CD14-positive monocyte (primary cell): ENCODE measurements around the gene PRR16. TPM values are rescaled to one million over a fixed set of nuclear protein-coding genes. Genes with fewer than 3 reads are reported as not detected.

ENCODE experiments used
- DNase-seq, 3 donors: peaks; one replicate each; pipeline ENCODE4 v3.0.0-alpha.2; 2011 to 2022
- H2AFZ ChIP-seq: 2 replicates; pipeline ENCODE4 v1.6.0; 2012; ENCODE audit warnings: mild to moderate bottlenecking, low read depth, low read length, inconsistent platforms; ENCODE audit not compliant: insufficient read depth, poor library complexity, severe bottlenecking
- H3K27ac ChIP-seq, 2 donors: 1 replicate in 1 of 2; 2 replicates in 1 of 2; pipeline ENCODE4 v1.5.1; 2012 to 2013; ENCODE audit warnings: low read length in 2 of 2, control low read depth in 1 of 2, inconsistent platforms in 1 of 2, low read depth in 1 of 2, mild to moderate bottlenecking in 1 of 2
- H3K27me3 ChIP-seq, 2 donors: one replicate each; pipeline versions ENCODE4 v1.6.0 to v1.6.1; 2011 to 2013; ENCODE audit warnings: low read length in 2 of 2; ENCODE audit not compliant: control insufficient read depth in 2 of 2, insufficient read depth in 2 of 2
- H3K36me3 ChIP-seq, 2 donors: replicated peaks in 1 of 2; 1 replicate in 1 of 2; 2 replicates in 1 of 2; pipeline versions ENCODE4 v1.5.1 to v1.6.1; 2012 to 2013; ENCODE audit warnings: low read length in 2 of 2, control low read depth in 1 of 2, inconsistent platforms in 1 of 2, mild to moderate bottlenecking in 1 of 2; ENCODE audit not compliant: insufficient read depth in 2 of 2, control insufficient read depth in 1 of 2
- H3K4me1 ChIP-seq, 2 donors: 1 replicate in 1 of 2; 2 replicates in 1 of 2; pipeline versions ENCODE4 v1.5.1 to v1.6.1; 2012 to 2013; ENCODE audit warnings: low read length in 2 of 2, control low read depth in 1 of 2, inconsistent platforms in 1 of 2, mild to moderate bottlenecking in 1 of 2, moderate library complexity in 1 of 2; ENCODE audit not compliant: insufficient read depth in 2 of 2, control insufficient read depth in 1 of 2
- H3K4me2 ChIP-seq: replicated peaks from 2 replicates; pipeline ENCODE3; 2012; ENCODE audit warnings: low read length, moderate library complexity, mild to moderate bottlenecking; ENCODE audit not compliant: poor library complexity, severe bottlenecking; ENCODE audit errors: extremely low read depth
- H3K4me3 ChIP-seq, 3 experiments: fragments of 200-600 bp in 1 of 3; sonication (generic) in 1 of 3; replicated peaks in 1 of 3; 1 replicate in 2 of 3; 2 replicates in 1 of 3; pipeline ENCODE4 v1.5.1; 2011 to 2013; ENCODE audit warnings: low read length in 3 of 3, mild to moderate bottlenecking in 3 of 3, control low read depth in 2 of 3, low read depth in 2 of 3, inconsistent platforms in 1 of 3, moderate library complexity in 1 of 3
- H3K79me2 ChIP-seq: 2 replicates; pipeline ENCODE4 v1.6.0; 2012; ENCODE audit warnings: mild to moderate bottlenecking, control low read depth, inconsistent platforms, low read length, moderate library complexity; ENCODE audit not compliant: insufficient read depth
- H3K9ac ChIP-seq: 2 replicates; pipeline ENCODE4 v1.6.0; 2017; ENCODE audit warnings: low read length, mild to moderate bottlenecking; ENCODE audit not compliant: insufficient read depth, poor library complexity, severe bottlenecking
- H3K9me3 ChIP-seq, 2 donors: replicated peaks in 1 of 2; 1 replicate in 1 of 2; 2 replicates in 1 of 2; pipeline versions ENCODE4 v1.5.1 to v1.6.1; 2012 to 2013; ENCODE audit warnings: low read length in 2 of 2, control low read depth in 1 of 2; ENCODE audit not compliant: control insufficient read depth in 1 of 2, insufficient read depth in 1 of 2
- H4K20me1 ChIP-seq: 2 replicates; pipeline ENCODE4 v1.6.0; 2012; ENCODE audit warnings: mild to moderate bottlenecking, low read length, control low read depth, moderate library complexity; ENCODE audit not compliant: insufficient read depth
- H3K27ac Mint-ChIP-seq, 7 donors: one replicate each; pipeline ENCODE4 v1.8.0; 2020; ENCODE audit warnings: mild to moderate bottlenecking in 7 of 7, mixed read lengths in 7 of 7, moderate library complexity in 6 of 7, inconsistent platforms in 2 of 7
- H3K27me3 Mint-ChIP-seq, 3 donors: one replicate each; pipeline ENCODE4 v1.8.0; 2021 to 2022; ENCODE audit warnings: low read depth in 3 of 3, mild to moderate bottlenecking in 3 of 3, mixed read lengths in 3 of 3, moderate library complexity in 3 of 3, inconsistent platforms in 1 of 3
- H3K36me3 Mint-ChIP-seq, 2 donors: one replicate each; pipeline ENCODE4 v1.8.0; 2020; ENCODE audit warnings: mixed read lengths in 2 of 2, inconsistent platforms in 1 of 2, mild to moderate bottlenecking in 1 of 2
- H3K4me1 Mint-ChIP-seq: one replicate; pipeline ENCODE4 v1.8.0; 2020; ENCODE audit warnings: mild to moderate bottlenecking, mixed read lengths
- H3K4me3 Mint-ChIP-seq, 2 donors: one replicate each; pipeline ENCODE4 v1.8.0; 2020; ENCODE audit warnings: mild to moderate bottlenecking in 2 of 2, mixed read lengths in 2 of 2, moderate library complexity in 1 of 2
- H3K9me3 Mint-ChIP-seq, 7 donors: one replicate each; pipeline ENCODE4 v1.8.0; 2020 to 2022; ENCODE audit warnings: mixed read lengths in 7 of 7, mild to moderate bottlenecking in 6 of 7, moderate library complexity in 6 of 7, inconsistent platforms in 2 of 7
- WGBS: methylation state at CpG from one replicate; pipeline ENCODE4 v1.1.5; 2013; ENCODE audit warnings: missing lambda C conversion rate; ENCODE audit not compliant: insufficient coverage; 5-methylcytosine and 5-hydroxymethylcytosine counted together
- intact Hi-C, 2 donors: fragments of 100-400 bp; cut with micrococcal nuclease; formaldehyde crosslinking; loops; one replicate each; pipeline versions ENCODE4 v1.15.0 to v1.15.1; 2023
- polyA plus RNA-seq, 3 donors: library from polyadenylated mRNA; depleted of rRNA in 1 of 3; unstranded in 2 of 3; stranded (reverse) in 1 of 3; fragments of 300-500 nt in 2 of 3; fragments of >200 nt in 1 of 3; fragmentation: Illumina TruSeq in 2 of 3; gene quantifications; 1 replicate in 2 of 3; 2 replicates in 1 of 3; pipeline ENCODE4 v1.2.3, GENCODE V29; 2012 to 2021
- TF ChIP-seq, protein P1 (sequence below): fragments of 200-600 bp; IDR thresholded peaks from one replicate; pipeline ENCODE4 v1.8.0; 2022; ENCODE audit warnings: antibody characterized with exemption, mild to moderate bottlenecking

PRR16 gene
- polyA plus RNA-seq, 3 donors: 0.14 to 0.74 (median 0.56) TPM

DNA sequence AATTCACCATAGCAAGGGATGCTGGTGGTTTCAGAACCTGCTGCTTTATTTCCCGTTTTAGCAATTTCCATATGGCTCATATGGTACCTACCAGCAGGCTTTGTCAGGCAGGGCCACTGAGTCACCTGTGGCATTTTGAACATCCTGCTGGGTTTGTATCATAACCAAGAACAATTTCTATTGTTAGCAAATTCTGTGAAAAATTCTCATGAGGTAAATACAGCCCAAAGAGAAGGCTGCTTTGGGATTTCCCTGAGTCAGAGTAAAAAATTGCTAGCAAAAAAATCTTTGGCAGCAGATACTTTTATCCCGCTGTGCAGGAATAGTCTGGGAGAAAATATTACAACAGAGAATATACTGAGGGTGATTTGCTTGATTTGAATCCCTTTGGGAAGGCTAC, 52.7 kb downstream of the PRR16 start:
- H3K79me2 ChIP-seq: no peaks in the 10 kb centered on the region
- 67% methylated on average over 1 of the region's 2 CpGs for WGBS

DNA sequence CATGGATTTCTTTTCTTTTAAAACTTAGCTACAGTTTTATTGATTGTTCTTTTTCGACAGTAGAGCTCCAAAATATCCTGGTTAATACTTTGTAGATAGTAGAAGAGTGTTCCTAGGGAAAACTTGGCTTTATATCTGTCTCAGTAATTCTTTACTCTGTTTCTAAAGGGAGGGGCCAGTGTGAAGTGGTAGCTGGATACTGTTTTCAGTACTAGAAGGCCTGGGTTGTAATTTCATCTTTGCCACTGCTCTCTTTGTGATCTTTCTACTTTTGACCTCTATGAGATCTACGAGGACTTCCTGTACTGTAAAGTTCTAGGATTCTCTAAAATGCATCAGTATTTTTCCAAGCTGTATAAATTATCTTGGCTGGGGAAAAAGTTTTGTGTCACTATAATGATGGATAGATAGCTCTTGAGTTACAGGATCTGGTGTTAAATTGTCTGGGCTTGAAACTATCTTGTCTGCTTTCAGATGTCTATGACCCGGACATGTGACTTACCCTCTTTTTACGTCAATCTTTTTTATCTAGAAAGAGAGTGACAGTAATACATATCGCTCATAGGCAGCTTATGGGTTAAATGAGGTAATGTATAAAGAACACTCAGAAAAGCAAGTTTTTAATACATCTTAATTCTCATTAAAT, 53.6 kb downstream of the PRR16 start:
- H3K27ac Mint-ChIP-seq: no peak overlapping the region
- Histone ChIP-seq H3K9me3 (no peaks in the 10 kb centered on the region), H3K4me1 (no peaks in the 10 kb centered on the region), H3K9ac (no peak overlapping the region), H3K27ac (no peak overlapping the region), H4K20me1 (no peaks in the 10 kb centered on the region), H3K4me3 (no peak overlapping the region), H3K27me3 (no peaks in the 10 kb centered on the region), H3K79me2 (no peaks in the 10 kb centered on the region), H3K36me3 (no peaks in the 10 kb centered on the region), H2AFZ (no peak overlapping the region), H3K4me2 (no peak overlapping the region)
- intact Hi-C loops: no loop called here
- H3K9me3 Mint-ChIP-seq: peaks cover 0 to 10% (median 3%) of the 10 kb centered on the region in 7 donors
- H3K4me1 Mint-ChIP-seq: no peaks in the 10 kb centered on the region
- no CpG with 5 or more reads among the region's 5 CpGs for WGBS
- TF ChIP-seq, protein P1, sequence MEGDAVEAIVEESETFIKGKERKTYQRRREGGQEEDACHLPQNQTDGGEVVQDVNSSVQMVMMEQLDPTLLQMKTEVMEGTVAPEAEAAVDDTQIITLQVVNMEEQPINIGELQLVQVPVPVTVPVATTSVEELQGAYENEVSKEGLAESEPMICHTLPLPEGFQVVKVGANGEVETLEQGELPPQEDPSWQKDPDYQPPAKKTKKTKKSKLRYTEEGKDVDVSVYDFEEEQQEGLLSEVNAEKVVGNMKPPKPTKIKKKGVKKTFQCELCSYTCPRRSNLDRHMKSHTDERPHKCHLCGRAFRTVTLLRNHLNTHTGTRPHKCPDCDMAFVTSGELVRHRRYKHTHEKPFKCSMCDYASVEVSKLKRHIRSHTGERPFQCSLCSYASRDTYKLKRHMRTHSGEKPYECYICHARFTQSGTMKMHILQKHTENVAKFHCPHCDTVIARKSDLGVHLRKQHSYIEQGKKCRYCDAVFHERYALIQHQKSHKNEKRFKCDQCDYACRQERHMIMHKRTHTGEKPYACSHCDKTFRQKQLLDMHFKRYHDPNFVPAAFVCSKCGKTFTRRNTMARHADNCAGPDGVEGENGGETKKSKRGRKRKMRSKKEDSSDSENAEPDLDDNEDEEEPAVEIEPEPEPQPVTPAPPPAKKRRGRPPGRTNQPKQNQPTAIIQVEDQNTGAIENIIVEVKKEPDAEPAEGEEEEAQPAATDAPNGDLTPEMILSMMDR: no peak
- no peak overlapping the region for H3K4me3 Mint-ChIP-seq
- H3K27me3 Mint-ChIP-seq: peaks cover 0 to 3% (median 0%) of the 10 kb centered on the region in 3 donors
- no peaks in the 10 kb centered on the region for H3K36me3 Mint-ChIP-seq
- DNase-seq: no peak

More for the DNA sequence above, 52.7 kb downstream of the PRR16 start:
- no peak overlapping the region for H3K27ac ChIP-seq
- TF ChIP-seq, protein P1: no peak
- no peak overlapping the region for H3K4me3 Mint-ChIP-seq
- H3K4me3 ChIP-seq: no peak overlapping the region
- no peaks in the 10 kb centered on the region for H4K20me1 ChIP-seq
- peaks cover 0 to 3% (median 2%) of the 10 kb centered on the region in 3 donors for H3K27me3 Mint-ChIP-seq
- peaks cover 0 to 6% (median 1%) of the 10 kb centered on the region in 7 donors for H3K9me3 Mint-ChIP-seq
- H3K36me3 Mint-ChIP-seq: no peaks in the 10 kb centered on the region
- no peak overlapping the region for H2AFZ ChIP-seq
- no peaks in the 10 kb centered on the region for H3K4me1 ChIP-seq
- no peak overlapping the region for H3K4me2 ChIP-seq
- no peaks in the 10 kb centered on the region for H3K27me3 ChIP-seq
- no peak for DNase-seq
- H3K9me3 ChIP-seq: no peaks in the 10 kb centered on the region
- no peaks in the 10 kb centered on the region for H3K4me1 Mint-ChIP-seq
- no peaks in the 10 kb centered on the region for H3K36me3 ChIP-seq
- H3K9ac ChIP-seq: no peak overlapping the region
- no peak overlapping the region for H3K27ac Mint-ChIP-seq
- intact Hi-C loops: no loop called here
